Measurements from ENCODE around the gene STOX2.

Gene STOX2, protein sequence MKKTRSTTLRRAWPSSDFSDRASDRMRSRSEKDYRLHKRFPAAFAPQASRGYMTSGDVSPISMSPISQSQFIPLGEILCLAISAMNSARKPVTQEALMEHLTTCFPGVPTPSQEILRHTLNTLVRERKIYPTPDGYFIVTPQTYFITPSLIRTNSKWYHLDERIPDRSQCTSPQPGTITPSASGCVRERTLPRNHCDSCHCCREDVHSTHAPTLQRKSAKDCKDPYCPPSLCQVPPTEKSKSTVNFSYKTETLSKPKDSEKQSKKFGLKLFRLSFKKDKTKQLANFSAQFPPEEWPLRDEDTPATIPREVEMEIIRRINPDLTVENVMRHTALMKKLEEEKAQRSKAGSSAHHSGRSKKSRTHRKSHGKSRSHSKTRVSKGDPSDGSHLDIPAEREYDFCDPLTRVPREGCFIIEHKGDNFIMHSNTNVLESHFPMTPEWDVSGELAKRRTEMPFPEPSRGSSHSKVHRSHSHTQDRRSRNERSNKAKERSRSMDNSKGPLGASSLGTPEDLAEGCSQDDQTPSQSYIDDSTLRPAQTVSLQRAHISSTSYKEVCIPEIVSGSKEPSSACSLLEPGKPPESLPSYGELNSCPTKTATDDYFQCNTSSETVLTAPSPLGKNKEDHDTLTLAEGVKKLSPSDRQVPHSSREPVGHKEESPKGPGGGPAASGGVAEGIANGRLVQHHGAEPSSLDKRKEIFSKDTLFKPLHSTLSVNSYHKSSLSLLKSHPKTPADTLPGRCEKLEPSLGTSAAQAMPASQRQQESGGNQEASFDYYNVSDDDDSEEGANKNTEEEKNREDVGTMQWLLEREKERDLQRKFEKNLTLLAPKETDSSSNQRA (N-terminal part only)

GRCh38 chr4:183905081-183905592, at the start of gene STOX2:
STOX2 (plus strand) TSS chr4:183905307; CDS start chr4:183906791, 1,484 bp downstream.
- DNase-seq: peak; percentile 71

- DNase-seq: no peak
Observed at GRCh38 chr4:183855323-183856190, 49.5 kb upstream of the STOX2 start.

DNA sequence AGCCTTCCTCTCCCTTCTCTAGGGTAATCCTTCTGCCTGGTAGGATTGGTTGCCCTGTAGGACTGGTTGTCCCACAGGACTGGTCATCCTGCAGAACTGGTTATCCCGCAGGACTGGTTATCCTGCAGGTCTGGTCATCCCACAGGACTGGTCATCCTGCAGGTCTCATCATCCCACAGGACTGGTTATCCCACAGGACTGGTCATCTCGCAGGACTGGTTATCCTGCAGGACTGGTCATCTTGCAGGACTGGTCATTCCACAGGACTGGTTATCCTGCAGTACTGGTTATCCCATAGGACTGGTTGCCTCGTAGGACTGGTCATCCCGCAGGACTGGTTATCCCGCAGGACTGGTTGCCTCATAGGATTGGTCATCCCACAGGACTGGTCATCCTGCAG, 48.1 kb upstream of the STOX2 start:
- no peak for DNase-seq

- no peak for DNase-seq
Observed at GRCh38 chr4:183858011-183858615, 47.0 kb upstream of the STOX2 start.

DNA sequence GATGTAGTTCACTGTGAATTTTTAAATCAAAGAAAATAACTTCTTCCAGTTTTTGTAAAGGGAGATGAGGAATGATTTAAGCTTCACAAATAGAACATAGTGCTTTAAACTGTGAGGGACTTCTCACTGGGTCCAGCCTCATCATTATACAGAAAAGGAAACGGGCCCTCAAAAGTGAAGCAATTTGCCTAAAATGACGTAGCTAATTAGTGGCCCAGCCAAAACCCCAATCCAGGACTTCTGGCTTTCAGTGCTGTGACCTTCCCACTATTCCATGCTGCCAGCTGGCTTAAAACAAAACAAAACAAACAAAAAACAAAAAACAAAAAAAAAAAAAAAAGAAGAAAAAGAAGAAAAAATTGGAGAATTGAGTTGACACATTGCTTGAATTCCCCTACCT, 45.0 kb upstream of the STOX2 start:
- DNase-seq: no peak

DNA sequence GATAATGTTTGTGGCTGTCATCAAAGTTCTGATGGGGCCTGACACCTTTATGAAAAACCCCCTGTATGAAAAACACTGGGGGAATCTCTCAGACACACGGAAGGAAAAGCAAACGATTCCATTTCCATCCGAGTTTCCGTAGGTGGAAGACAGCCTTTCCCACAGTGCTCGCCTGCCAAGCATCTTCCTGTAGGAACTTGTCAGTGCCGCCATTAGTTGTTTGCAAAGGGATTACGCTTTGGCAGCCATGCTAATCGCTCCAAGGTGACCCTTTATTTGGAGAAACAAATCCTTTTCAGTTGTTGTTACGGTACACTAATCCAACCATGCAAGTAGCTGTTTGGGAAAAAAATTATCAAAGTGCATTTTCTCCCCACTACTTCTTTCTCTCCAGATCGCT, 44.4 kb upstream of the STOX2 start:
- DNase-seq: no peak

DNA sequence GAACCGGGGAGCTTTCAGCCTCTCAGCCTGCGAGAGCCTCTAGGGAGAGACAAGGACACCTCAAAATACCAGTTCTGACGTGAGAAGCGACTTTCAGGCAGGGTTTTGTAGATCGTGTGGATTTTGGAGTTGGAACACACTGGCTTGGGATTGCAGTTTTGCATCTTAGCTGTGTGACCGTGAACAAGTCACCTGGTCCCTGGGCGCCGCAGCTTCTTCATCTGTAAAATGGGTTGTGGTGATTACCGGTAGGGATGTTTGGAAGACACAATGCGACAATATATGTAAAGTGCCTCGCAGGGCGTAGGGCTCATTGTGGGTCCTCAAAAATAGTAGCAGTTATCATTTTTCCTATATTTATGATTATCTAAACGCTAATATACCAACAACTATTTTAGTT, 43.7 kb upstream of the STOX2 start:
- no peak for DNase-seq

DNA sequence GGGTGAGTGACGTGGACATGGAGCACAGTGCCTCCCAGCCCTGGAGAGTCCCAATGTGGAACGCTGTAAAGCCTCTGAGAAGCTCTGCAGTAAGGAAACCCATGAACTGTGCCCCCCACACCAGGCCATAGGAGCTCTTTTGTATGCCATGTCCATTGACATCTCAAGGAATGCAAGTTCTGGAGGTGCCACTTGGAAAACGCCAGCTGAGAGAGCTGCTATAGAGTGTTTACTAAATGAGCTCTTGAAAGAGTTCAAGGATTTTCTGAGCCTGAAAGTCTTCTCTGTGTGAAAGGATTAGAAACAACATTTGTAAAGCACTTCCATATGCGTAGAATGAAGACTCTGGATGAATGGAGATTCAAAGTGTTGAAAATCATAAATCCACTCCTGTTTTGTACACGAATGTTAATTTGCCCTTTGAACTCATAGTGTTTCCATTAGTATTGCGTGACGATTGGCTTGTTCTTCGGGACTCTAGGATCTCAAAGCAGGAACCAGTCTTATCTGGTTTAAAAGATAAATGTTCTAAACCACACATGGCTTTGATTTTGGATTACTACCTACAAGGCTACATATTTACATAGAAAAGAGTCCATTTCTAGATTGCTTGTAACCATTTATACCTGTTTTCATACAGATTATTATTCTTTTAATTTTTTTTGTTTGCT, 41.8 kb upstream of the STOX2 start:
- no peak for DNase-seq

DNA sequence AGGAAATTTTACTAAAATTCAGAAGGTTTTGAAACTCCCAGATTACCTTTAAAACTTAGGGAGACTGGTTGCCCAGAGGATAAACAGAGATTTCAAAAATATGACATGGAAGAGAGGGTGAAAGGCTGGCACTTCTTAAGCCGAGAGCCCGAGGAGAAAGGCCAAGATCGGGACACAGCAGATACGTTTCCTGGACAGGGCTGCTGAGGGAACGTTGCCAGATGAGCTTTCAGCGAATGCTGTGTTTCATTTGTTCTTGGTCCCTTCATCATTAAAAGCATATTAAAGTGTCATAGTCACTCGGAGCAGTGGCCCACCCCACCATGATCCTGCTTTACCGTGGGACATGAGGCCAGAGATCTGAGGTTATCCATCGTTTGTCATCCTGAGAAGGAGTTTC, 37.9 kb upstream of the STOX2 start:
- no peak for DNase-seq

DNA sequence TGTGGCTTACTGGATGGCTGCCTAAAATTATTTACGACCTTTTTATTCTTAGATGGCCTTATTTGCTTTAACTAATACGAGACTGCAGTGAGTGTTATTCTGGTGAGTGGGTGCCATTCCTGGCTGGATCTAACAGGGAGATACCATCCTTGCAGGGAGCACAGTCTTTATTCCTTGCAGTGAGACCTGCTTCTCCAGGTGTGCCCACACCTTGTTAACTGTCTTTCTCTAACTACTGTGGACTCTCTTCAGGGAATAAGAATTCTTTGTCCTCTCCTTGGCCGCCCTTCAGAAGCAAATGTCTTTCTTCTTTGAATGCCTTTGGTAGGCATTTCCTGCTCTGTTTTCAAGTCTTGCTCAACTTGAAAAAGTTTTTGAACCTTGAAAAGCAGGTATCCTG, 34.1 kb upstream of the STOX2 start:
- no peak for DNase-seq

- DNase-seq: no peak
Observed at GRCh38 chr4:183871581-183871980, 33.5 kb upstream of the STOX2 start.

GRCh38 chr4:183872531-183872930, 32.6 kb upstream of the STOX2 start:
- no peak for DNase-seq

- peak; percentile 20 for DNase-seq
Observed at GRCh38 chr4:183873409-183874185, 31.5 kb upstream of the STOX2 start.

DNA sequence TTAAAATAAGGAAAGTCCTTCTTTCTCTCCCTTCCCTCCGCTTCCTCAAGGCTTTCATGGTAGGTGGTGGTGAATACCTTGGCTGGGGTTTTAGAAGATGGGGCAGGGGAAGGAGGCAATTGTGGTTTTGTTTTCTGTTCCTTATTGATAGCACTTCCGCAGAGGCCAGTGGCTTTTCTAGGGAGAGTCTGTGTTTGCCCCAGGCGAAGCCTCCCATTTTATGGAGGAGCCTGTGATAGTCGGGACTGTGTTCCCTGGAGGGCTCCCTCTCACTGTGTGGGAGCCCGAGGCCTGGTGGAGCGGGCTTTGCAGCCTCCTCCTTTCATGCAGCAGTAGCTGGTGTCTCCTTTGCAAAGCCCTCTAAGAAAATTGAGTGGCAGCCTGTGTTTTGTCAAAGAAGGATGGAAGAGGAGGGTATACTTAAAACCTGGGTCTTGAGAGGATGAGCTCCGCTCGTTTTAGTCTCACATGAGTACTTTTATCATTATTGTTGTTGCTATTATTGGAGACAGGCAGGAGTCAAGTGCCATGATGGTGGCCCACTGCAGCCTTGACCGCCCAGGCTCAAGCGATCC, 29.8 kb upstream of the STOX2 start:
- DNase-seq: no peak

GRCh38 chr4:183876268-183876934, 28.7 kb upstream of the STOX2 start:
- DNase-seq: peak; percentile 66

DNA sequence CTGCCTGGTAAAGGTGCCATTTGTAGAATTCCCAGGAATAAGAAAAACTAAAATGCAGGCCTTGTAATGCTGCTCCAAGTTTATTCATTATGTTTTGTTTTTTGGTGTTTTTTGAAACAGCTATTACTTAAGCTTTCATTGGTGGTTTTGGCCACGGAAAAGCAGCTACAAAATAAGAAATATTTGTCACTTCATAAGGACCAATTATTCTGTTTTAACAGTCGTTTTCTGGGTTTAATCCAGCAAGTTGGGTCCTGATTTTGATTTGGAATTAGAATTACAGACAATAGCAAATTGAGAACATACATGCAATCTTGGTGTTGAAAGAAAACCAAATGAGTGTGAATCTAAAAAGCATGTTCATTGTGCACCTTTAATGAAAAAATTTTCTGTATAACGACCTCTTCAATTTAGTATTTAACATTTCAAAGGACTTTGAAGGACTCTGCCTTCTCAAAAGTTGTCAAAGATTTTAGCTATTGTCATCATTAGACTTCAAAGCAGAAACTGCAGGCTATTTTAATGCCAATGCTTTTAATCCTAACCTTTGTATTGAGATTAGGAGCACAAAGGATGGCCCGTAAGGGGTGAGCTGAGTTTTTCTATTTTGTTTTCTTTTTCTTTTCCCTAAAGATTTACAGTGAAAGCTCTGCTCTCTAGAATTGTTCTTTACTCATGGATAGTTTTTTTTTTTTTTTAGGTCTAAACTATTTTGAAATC, 26.7 kb upstream of the STOX2 start:
- no peak for DNase-seq

DNA sequence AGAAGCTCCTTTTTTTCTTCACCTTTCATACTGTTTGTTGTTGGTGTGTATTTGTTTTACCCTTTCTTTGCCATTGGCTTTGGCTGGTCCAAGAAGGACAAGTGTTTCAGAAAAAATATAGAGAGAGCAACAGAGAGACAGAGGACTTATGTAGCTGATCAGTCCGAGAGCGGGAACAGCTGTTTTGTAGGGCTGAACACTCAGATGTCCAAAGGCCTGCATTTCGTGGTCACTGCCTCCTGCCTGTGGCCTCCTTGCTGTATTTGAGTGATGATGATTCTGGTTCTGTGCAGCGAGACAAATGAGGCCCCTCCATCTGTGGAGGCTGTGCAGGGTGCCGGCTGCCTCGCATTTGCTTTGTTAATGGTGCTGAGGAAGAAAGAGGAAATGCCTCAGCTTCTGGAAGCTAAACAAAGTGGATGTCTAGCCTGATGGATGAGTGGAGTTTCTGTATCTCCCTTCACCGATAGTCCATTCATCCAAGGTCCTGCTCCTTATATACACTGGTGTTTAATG, 19.8 kb upstream of the STOX2 start:
- DNase-seq: no peak

DNA sequence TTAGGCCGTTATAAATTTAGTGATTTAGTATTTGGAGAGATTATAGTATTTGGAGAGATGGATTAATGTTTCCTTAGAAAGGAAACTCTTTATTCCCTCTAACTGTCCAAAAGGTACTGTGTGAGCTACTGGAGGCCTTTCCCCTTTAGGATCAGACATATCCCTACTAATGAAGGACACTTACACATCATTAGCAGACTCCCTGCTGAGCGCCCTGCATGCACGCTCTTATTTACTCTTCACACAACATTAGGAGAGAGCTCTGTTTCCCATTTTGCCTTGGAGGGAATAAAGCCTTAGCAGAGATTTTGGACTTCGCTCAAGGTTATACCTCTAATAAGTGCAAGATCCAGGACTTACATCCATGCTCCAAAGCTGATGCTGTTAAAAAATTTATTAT, 17.8 kb upstream of the STOX2 start:
- DNase-seq: no peak

- no peak for DNase-seq
Observed at GRCh38 chr4:183888564-183888963, 16.5 kb upstream of the STOX2 start.

Data from NCI-H2171 treated with DMSO at 0.1 percent for 48 hours (cell line).